ENCODE results near the gene BACH1.
"Not testable (repeated sequence)": the region's sequence is repeated elsewhere in the genome, so short reads cannot be mapped to it uniquely, and the experiment has no call there.

Gene BACH1

DNA sequence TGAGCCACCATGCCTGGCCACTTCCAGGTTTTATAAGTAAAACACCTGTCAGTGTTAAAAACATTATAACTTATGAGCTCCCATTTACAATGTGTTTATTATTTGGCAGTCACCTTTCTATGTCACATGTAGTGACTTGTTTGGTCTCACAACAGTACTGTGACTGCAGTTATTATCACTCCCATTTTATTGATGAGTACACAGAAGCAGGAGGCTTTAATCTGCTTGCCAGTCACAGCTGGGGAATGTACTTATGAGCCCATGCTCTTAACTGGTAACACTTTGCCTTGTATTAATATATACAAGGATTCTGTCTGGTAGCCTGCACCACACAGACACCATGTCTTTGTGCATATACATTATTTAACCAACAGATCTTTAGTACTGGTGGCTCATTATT, 31.1 kb upstream of the BACH1 start:
- DNase-seq (ENCODE audit: low spot score) = no peak
- TF ChIP-seq, protein P1, sequence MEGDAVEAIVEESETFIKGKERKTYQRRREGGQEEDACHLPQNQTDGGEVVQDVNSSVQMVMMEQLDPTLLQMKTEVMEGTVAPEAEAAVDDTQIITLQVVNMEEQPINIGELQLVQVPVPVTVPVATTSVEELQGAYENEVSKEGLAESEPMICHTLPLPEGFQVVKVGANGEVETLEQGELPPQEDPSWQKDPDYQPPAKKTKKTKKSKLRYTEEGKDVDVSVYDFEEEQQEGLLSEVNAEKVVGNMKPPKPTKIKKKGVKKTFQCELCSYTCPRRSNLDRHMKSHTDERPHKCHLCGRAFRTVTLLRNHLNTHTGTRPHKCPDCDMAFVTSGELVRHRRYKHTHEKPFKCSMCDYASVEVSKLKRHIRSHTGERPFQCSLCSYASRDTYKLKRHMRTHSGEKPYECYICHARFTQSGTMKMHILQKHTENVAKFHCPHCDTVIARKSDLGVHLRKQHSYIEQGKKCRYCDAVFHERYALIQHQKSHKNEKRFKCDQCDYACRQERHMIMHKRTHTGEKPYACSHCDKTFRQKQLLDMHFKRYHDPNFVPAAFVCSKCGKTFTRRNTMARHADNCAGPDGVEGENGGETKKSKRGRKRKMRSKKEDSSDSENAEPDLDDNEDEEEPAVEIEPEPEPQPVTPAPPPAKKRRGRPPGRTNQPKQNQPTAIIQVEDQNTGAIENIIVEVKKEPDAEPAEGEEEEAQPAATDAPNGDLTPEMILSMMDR (IDR thresholded peaks at IDR 0.05; ENCODE audit: extremely low read depth, insufficient read depth, missing control alignments) = no peak
- in situ Hi-C loops (cut with MboI; ENCODE audit: low pct_unique_long_range_greater_than_20kb, low sequenced_read_pairs, unreplicated experiment) = no loop called here

DNA sequence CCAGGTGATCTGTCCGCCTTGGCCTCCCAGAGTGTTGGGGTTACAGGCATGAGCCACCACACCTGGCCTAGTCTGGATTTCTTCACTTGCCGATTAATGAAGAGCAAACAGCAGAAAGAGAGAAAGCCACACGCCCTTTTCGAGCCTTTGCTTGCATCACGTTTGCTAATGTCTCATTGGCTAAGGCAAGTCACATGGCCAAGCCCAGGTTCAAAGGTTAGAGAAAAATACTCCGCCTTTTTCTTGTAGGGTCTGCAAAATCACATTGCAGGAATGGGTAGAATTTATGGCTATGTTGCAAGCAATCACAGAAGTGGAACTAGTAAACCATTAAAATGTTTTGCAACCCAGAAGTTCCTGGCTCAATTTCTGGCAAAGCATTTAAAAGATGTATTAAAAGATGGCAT, 26.8 kb upstream of the BACH1 start:
- in situ Hi-C loops (cut with MboI; ENCODE audit: low pct_unique_long_range_greater_than_20kb, low sequenced_read_pairs, unreplicated experiment) = no loop called here
- TF ChIP-seq, protein P1 (IDR thresholded peaks at IDR 0.05; ENCODE audit: extremely low read depth, insufficient read depth, missing control alignments) = no peak
- DNase-seq (ENCODE audit: low spot score) = no peak

DNA sequence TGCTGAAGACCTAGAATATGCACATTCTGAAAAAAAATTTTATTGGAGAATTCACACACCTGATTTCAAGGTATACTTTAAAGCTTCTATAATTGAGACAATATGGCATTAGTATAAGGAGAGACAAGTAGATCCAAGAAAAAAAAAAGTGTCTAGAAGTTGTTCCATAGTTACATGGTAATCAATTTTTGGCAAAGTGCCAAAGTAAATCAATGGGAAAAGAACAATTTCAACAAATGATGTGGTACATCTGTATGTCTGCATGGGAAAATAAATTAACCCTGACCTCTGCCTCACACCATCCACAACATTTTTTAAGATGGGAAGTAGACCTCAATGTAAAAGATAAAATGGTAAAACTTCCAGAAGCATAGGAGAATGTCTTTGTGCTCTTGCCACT, 21.3 kb upstream of the BACH1 start:
- TF ChIP-seq, protein P1 (IDR thresholded peaks at IDR 0.05; ENCODE audit: extremely low read depth, insufficient read depth, missing control alignments) = no peak
- in situ Hi-C loops (cut with MboI; ENCODE audit: low pct_unique_long_range_greater_than_20kb, low sequenced_read_pairs, unreplicated experiment) = no loop called here
- DNase-seq (ENCODE audit: low spot score) = no peak

DNA sequence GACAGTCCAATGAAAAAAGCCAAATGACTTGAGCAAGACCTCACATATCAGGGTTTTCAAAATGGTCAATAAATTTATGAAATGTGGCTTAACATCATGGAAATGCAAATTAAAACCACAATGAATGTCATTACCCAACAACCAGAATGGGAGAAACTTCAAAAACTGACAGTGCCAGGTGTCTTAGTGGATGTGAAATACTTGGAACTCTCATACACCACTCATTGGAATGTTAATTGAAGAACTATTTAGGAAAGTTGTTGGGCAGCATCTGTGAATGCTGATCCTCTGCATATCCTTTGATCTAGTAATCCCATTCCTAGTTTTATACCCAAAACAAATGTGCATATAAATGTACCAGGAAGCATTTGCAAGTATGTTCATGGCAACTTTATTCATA, 19.2 kb upstream of the BACH1 start:
- no peak for DNase-seq (ENCODE audit: low spot score)
- TF ChIP-seq, protein P1 (IDR thresholded peaks at IDR 0.05; ENCODE audit: extremely low read depth, insufficient read depth, missing control alignments) = no peak
- in situ Hi-C loops (cut with MboI; ENCODE audit: low pct_unique_long_range_greater_than_20kb, low sequenced_read_pairs, unreplicated experiment) = no loop called here

DNA sequence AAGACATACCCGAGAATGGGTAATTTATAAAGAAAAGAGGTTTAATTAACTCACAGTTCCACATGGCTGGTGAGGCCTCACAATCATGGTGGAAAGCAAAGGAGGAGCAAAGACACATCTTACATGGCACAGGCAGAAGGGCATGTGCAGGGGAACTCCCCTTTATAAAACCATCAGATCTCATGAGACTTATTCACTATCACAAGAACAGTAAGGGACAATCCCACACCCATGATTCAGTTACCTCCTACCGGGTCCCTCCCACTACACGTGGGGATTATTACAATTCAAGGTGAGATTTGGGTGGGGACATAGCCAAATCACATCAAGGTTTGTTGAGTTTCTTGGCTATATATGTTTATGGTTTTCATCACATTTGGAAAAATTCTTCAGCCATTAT, 16.9 kb upstream of the BACH1 start:
- in situ Hi-C loops (cut with MboI; ENCODE audit: low pct_unique_long_range_greater_than_20kb, low sequenced_read_pairs, unreplicated experiment); DNase-seq (ENCODE audit: low spot score): not testable (repeated sequence)

DNA sequence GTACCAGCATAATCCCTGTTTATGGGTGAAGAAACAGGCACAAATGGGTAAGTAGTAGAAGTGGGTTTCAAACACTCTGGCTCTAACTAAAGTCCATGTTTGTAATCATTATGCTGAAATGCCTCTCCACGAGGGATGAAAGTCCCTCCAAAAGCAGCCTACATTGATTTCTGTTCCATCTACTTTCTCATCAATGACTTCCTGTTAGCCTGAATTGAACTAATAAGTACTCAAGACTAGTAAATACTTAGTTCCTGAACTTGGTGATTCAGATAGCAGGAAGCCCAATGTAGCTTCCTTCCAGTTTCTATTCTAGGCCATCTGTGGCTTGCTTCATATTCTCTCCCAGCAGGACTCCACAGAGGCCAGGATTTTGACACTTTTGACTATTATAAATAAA, 11.3 kb upstream of the BACH1 start:
- in situ Hi-C loops (cut with MboI; ENCODE audit: low pct_unique_long_range_greater_than_20kb, low sequenced_read_pairs, unreplicated experiment) = no loop called here
- DNase-seq (ENCODE audit: low spot score) = no peak
- TF ChIP-seq, protein P1 (IDR thresholded peaks at IDR 0.05; ENCODE audit: extremely low read depth, insufficient read depth, missing control alignments) = no peak

DNA sequence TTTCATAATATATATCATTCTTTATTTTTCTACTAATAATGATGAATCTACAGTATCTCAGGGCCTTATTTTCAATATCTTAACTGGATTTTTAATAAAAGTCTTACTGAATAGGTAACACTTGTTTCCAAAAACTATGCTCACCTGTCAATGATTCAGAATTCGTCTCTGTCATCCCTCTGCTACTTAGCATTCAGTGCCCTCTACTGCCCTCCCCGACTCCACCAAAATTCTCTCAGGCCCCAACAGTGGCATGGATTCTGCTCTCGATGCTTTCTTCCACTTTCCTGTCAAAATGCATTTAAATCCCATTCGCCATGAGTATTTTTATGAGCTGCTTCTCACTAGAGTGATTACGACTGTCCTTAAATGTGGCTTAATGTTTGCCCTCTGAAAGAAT, 10.5 kb upstream of the BACH1 start:
- in situ Hi-C loops (cut with MboI; ENCODE audit: low pct_unique_long_range_greater_than_20kb, low sequenced_read_pairs, unreplicated experiment) = no loop called here
- DNase-seq (ENCODE audit: low spot score) = no peak
- TF ChIP-seq, protein P1 (IDR thresholded peaks at IDR 0.05; ENCODE audit: extremely low read depth, insufficient read depth, missing control alignments) = no peak
